Esophagus squamous epithelium (tissue), 4 donors: Measurements from ENCODE around the gene MRPL45.

Experiments used
- CTCF ChIP-seq, 6 experiments: fragments of 450-650 bp in 4 of 6; fragments of 200-600 bp in 2 of 6; sonication (generic) in 2 of 6; IDR thresholded peaks; one replicate each; pipeline ENCODE4 v1.5.1; 2016 to 2019; ENCODE audit warnings: antibody characterized with exemption in 6 of 6, mild to moderate bottlenecking in 4 of 6, moderate library complexity in 4 of 6
- POLR2A ChIP-seq, 4 donors: fragments of 450-650 bp; IDR thresholded peaks; one replicate each; pipeline ENCODE4 v1.6.1; 2017; ENCODE audit warnings: antibody characterized with exemption in 4 of 4, mild to moderate bottlenecking in 4 of 4, moderate library complexity in 3 of 4

GRCh38 chr17:38320482-38320881, 23.5 kb downstream of the MRPL45 start:
- TF ChIP-seq CTCF (IDR thresholded peaks at IDR 0.05) (peak in 1 of 6 experiments; percentile 21), POLR2A (IDR thresholded peaks at IDR 0.05) (no peak)
